GM19395 (cell line): ENCODE results near the gene BPIFA2.

Source experiments
- ATAC-seq: cut with Tn5 transposase; IDR thresholded peaks from one replicate; pipeline ENCODE4 v1.9.1; 2021; ENCODE audit warnings: mild to moderate bottlenecking, moderate library complexity; ENCODE audit not compliant: unreplicated experiment

Gene BPIFA2

DNA sequence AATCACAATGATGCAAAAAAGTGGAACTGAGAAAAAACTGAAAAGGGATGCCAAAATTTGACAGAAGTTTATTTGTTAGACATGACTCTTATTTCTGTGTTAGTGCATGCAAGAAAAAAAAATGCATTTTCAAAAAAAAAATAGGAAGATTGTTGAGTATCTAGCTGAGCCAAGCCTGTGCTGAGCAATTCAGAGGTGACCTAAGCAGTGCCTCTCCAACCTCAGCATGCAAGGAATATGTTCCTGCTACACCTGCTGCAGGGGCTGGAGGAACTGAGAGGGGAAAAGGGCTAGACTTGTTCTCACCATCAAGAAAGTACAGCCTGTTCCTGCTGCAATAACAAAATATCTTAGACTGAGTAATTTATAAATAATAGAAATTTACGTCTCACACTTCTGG lies 24.0 kb downstream of the BPIFA2 start:
- ATAC-seq = no peak

DNA sequence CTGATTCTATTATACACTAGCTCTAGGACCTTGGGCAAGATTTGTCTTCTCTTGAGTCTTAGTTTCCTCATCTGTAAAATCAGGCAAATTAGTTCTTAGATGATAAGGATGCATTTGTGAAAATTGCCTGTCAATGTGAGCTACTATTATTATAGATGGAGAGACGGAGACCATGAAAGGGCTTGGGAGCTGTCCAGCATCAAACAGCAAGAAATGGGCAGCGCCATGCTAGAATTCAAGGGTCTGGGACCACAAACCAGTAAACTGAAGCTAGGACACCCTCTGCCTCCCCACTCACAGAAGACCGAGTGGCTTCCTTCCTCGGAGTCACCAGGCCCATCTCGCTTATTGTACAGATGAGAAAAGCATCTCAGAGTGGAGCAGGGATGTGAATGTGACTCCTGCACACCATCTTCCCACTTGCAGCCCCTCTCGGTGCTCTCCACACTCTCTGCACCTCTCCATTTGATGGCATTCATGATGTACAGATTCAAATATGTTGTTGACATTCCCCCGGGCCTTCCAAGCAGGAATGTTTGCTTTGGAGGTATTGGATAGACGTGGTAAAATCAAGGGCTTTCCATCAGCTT lies 25.0 kb downstream of the BPIFA2 start:
- ATAC-seq = no peak

- ATAC-seq = no peak
These were observed 31.1 kb downstream of the BPIFA2 start for GRCh38 chr20:33199026-33199425.

DNA sequence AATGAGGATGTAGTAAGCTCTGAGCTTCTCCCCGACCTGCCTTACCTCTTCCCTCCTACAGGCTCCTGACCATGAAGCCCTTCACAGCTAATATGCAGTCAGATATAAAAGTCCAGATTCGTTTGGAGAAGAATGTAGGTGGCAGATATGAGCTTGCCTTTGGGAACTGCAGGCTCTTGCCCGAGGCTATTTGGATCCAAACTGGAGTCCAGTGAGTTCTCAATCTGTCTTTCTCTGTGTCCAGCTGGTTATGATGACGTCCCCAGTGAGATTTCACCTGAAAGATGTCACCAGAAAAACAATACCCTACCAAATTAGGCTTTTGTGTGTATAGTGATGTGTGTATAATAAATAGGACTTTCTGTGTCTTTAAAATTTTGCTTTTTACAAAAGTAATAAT lies 34.5 kb downstream of the BPIFA2 start:
- ATAC-seq = no peak

DNA sequence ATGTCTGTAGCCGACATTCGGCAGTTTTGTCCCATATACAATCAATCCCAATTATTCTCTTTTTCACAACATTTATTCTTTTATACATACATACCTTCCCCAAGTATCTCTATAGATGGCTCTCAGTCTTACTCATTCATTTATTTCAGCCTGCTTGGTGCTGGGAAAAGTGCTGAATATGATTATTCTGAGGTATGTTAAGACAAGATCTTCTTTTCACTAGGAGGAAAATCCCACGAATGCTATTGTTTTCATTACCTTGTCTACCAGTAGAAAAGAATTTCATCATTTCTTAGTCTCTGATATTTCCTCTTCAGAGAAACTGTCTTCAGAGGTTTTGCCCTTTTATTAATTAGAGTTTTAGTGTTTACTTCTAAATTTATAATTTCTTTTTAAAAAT lies 35.5 kb downstream of the BPIFA2 start:
- ATAC-seq = no peak

- no peak for ATAC-seq
These were observed 41.8 kb downstream of the BPIFA2 start for GRCh38 chr20:33209789-33210188.

- no peak for ATAC-seq
These were observed 42.4 kb downstream of the BPIFA2 start for GRCh38 chr20:33210371-33210770.

GRCh38 chr20:33211817-33212424 lies 44.0 kb downstream of the BPIFA2 start:
- no peak for ATAC-seq

DNA sequence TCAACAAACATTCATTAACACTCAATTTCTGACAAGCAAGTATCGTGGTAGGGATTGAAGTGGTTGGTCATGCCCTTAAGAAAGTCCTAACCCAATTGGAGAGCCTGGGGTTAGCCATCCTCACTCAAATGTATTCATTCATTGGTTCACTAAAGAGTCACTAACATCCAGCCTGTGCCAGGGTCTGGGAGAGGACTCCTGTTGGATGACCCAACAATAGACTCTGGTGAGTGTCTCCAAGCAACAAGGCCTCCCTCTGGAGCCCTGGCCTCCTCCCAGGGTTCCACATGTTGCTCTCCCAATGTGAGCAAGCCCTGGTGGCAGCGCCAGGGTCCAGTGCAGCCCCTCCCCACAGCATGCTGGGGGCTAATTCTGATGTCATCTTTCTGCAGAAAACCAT lies 49.1 kb downstream of the BPIFA2 start, which contains the start of gene BPIFA3:
Gene BPIFA3, plus strand, starts transcription at position 301 of the 400 bp plus-strand sequence. CDS start 185 bp downstream, outside the sequence.
- ATAC-seq = no peak

DNA sequence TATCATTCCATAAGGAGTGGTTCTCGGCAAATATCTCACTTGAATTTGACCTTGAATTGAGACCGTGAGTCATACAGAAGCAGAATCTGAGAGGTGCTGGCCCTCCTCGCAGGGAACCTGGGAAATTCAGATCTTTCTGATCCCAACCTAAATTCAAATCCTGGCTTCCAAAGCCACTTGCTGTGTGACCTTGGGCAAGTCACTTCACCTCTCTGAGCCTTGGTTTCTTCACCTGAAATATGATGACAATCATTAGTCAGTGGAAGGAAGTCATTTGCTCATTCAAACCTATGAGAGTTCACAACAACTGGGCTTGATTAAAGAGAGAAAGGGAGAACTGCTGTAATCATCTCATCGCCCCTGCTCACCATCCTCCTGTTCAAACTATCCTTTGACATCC lies 56.4 kb downstream of the BPIFA2 start:
- ATAC-seq = no peak

DNA sequence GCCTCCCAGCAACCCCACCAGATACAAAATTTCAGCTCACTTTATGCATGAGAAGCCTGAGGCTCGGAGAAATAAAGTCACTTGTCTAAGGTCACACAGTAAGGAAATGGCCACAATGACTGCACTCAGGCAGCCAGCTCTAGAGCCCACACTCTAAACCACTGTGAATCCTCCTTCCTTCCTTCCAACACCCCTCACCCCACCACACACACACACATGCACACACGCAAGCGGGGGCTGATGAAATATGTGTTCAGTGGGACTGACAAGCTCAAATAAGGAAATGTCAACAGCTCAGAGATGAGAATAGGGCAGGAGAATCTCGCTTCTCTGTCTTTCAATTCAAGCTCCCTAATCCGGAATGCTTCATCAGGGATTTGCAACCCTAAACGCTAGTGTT lies 61.9 kb downstream of the BPIFA2 start:
- ATAC-seq = no peak
